HT1080 (cell line): ENCODE measurements around the gene PCDHGA5. TPM values are rescaled to one million over a fixed set of nuclear protein-coding genes. Genes with fewer than 3 reads are reported as not detected.
"Not testable (repeated sequence)": the region's sequence is repeated elsewhere in the genome, so short reads cannot be mapped to it uniquely, and the experiment has no call there.

Experiments
- DNase-seq: peaks from one replicate; pipeline ENCODE4 v3.0.0-alpha.2; 2015; ENCODE audit warnings: low read depth
- total RNA-seq: library from RNA; depleted of rRNA; stranded (reverse); fragments of >200 nt; shearing (Covaris generic); gene quantifications from 2 replicates; pipeline ENCODE4 v1.2.3, GENCODE V29; 2014

The PCDHGA5 gene
- total RNA-seq, 1 experiment from 2014 or later: 0.21 TPM

DNA sequence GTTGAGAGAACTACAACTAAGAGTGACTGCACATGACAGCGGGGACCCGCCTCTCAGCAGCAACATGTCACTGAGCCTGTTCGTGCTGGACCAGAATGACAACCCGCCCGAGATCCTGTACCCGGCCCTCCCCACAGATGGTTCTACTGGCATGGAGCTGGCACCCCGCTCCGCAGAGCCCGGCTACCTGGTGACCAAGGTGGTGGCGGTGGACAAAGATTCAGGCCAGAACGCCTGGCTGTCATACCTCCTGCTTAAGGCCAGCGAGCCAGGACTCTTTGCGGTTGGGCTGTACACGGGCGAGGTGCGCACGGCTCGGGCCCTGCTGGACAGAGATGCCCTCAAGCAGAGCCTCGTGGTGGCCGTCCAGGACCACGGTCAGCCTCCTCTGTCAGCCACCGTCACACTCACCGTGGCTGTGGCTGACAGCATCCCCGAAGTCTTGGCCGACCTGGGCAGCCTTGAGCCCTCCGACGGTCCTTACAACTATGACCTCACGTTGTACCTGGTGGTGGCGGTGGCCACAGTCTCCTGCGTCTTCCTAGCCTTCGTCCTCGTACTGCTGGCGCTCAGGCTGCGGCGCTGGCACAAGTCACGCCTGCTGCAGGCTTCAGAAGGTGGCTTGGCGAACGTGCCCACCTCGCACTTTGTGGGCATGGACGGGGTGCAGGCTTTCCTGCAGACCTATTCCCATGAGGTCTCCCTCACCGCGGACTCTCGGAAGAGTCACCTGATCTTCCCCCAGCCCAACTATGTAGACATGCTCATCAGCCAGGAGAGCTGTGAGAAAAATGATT, 20.7 kb downstream of the PCDHGA5 start:
- no peak for DNase-seq

DNA sequence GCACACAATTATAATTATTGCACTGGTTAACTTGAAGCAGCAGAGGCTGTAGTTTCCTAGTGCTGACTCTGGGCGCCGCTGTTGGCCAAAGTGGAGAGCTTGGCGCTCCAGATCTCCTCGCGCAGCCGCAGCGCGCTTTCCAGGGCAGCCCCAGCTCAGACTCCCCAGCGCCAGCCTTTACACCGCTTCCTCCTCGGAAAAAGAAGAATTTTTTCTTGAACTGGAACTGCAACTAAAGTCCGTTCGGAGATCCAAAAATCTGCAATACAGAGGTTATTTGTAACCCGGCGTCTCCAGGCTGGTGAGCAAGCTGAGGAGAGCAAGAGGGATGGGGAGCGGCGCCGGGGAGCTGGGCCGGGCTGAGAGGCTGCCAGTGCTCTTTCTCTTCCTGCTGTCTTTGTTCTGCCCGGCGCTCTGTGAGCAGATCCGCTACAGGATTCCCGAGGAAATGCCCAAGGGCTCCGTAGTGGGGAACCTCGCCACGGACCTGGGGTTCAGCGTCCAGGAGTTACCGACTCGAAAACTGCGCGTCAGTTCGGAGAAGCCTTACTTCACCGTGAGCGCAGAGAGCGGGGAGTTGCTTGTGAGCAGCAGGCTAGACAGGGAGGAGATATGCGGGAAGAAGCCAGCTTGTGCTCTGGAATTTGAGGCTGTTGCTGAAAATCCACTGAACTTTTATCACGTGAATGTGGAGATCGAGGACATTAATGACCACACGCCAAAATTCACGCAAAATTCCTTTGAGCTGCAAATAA, 23.8 kb downstream of the PCDHGA5 start, which contains the start of gene PCDHGB4:
TSS of gene PCDHGB4 (plus strand) at position 142 of the 755 bp plus-strand sequence. CDS start at position 329, 187 bp downstream.
- DNase-seq: peak; percentile 66

DNA sequence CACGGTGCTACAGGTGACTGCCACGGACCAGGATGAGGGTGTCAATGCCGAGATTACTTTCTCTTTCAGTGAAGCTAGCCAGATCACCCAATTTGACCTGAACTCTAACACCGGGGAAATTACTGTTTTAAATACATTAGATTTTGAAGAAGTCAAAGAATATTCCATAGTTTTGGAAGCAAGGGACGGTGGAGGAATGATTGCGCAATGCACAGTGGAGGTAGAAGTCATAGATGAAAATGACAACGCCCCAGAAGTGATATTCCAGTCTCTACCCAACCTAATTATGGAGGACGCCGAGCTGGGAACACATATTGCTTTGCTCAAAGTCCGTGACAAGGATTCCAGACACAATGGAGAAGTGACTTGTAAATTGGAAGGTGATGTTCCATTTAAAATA, 24.7 kb downstream of the PCDHGA5 start:
- DNase-seq: no peak

GRCh38 chr5:141389153-141390042, 25.4 kb downstream of the PCDHGA5 start:
- DNase-seq: no peak

- DNase-seq: no peak
These were observed 28.7 kb downstream of the PCDHGA5 start, which contains the start of gene PCDHGA8 for GRCh38 chr5:141392429-141393198. Gene PCDHGA8 (plus strand): TSS chr5:141392633. CDS start chr5:141392814, 181 bp downstream.

DNA sequence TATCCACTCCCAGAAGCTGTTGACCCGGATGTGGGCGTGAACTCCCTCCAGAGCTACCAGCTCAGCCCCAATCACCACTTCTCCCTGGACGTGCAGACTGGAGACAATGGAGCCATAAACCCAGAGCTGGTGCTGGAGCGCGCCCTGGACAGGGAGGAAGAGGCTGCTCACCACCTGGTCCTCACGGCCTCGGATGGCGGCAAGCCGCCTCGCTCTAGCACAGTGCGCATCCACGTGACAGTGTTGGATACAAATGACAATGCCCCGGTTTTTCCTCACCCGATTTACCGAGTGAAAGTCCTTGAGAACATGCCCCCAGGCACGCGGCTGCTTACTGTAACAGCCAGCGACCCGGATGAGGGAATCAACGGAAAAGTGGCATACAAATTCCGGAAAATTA, 29.3 kb downstream of the PCDHGA5 start:
- no peak for DNase-seq

DNA sequence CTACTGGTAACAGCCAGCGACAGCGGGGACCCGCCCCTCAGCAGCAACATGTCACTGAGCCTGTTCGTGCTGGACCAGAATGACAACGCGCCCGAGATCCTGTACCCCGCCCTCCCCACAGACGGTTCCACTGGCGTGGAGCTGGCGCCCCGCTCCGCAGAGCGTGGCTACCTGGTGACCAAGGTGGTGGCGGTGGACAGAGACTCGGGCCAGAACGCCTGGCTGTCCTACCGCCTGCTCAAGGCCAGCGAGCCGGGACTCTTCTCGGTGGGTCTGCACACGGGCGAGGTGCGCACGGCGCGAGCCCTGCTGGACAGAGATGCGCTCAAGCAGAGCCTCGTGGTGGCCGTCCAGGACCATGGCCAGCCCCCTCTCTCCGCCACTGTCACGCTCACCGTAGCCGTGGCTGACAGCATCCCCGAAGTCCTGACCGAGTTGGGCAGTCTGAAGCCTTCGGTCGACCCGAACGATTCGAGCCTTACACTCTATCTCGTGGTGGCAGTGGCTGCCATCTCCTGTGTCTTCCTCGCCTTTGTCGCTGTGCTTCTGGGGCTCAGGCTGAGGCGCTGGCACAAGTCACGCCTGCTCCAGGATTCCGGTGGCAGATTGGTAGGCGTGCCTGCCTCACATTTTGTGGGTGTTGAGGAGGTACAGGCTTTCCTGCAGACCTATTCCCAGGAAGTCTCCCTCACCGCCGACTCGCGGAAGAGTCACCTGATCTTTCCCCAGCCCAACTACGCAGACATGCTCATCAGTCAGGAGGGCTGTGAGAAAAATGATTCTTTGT, 30.6 kb downstream of the PCDHGA5 start:
- not testable (repeated sequence) for DNase-seq

DNA sequence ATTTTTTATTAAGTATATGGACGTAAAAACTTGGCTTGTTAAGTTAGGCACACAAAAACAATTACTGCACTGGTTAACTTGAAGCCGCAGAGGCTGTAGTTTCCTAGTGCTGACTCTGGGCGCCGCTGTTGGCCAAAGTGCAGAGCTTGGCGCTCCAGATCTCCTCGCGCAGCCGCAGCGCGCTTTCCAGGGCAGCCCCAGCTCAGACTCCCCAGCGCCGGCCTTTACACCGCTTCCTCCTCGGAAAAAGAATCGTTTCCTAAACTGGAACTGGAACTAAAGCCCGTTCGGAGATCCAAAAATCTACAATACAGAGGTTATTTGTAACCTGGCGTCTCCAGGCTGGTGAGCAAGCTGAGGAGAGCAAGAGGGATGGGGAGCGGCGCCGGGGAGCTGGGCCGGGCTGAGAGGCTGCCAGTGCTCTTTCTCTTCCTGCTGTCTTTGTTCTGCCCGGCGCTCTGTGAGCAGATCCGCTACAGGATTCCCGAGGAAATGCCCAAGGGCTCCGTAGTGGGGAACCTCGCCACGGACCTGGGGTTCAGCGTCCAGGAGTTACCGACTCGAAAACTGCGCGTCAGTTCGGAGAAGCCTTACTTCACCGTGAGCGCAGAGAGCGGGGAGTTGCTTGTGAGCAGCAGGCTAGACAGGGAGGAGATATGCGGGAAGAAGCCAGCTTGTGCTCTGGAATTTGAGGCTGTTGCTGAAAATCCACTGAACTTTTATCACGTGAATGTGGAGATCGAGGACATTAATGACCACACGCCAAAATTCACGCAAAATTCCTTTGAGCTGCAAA, 34.0 kb downstream of the PCDHGA5 start, which contains the start of gene PCDHGB5:
TSS of gene PCDHGB5 (plus strand) at position 192 of the 796 bp plus-strand sequence. CDS start at position 373, 181 bp downstream.
- DNase-seq: not testable (repeated sequence)

DNA sequence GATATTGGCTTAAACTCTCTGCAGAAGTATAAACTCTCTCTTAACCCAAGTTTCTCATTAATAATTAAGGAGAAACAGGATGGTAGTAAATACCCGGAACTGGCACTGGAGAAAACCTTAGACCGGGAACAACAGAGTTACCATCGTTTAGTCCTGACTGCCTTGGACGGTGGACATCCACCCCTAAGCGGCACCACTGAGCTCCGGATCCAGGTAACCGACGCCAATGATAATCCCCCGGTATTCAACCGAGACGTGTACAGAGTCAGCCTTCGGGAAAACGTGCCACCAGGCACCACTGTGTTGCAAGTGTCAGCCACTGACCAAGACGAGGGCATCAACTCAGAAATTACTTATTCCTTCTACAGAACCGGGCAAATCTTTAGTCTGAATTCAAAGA, 34.6 kb downstream of the PCDHGA5 start:
- DNase-seq: no peak

DNA sequence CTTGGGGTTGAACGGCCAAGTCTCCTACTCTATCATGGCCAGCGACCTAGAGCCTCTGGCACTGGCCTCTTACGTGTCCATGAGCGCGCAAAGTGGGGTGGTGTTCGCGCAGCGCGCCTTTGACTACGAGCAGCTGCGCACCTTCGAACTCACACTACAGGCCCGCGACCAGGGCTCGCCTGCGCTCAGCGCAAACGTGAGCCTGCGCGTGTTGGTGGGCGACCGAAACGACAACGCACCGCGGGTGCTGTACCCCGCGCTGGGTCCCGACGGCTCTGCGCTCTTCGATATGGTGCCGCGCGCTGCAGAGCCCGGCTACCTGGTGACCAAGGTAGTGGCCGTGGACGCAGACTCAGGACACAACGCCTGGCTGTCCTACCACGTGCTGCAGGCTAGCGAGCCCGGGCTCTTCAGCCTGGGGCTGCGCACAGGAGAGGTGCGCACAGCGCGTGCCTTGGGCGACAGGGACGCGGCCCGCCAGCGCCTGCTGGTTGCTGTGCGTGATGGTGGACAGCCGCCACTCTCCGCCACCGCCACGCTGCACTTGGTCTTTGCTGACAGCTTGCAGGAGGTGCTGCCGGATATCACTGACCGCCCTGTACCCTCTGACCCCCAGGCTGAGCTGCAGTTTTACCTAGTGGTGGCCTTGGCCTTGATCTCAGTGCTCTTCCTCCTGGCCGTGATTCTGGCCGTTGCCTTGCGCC, 35.7 kb downstream of the PCDHGA5 start:
- DNase-seq: no peak

DNA sequence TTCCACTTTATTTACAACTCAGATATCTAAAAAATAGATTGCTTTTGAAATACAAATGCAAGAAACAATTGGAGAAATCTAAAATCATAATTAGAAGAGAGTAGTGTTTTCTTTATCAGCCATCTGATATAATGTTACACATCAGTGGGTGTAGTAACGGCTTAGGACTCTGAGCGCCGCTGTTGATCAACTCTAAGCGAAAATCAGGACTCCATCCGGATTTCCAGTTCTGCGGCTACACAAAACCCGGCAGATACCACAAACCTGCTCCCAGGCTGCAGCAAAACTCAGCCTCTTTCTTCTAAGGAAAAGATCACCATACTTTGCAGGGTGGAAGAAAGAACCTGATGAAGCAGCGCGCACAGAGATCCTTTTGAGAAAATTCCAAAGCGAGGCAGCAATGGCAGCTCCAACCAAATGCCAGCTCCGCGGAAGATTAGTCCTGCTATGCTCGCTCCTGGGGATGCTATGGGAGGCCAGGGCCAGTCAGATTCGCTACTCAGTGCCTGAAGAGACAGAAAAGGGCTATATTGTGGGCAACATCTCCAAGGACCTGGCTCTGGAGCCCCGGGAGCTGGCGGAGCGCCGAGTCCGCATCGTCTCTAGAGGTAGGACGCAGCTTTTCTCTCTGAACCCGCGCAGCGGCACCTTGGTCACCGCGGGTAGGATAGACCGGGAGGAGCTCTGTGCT, 38.7 kb downstream of the PCDHGA5 start, which contains the start of gene PCDHGA9:
TSS of gene PCDHGA9 (plus strand) at position 226 of the 691 bp plus-strand sequence. CDS start at position 401, 175 bp downstream.
- peak; percentile 25 for DNase-seq

DNA sequence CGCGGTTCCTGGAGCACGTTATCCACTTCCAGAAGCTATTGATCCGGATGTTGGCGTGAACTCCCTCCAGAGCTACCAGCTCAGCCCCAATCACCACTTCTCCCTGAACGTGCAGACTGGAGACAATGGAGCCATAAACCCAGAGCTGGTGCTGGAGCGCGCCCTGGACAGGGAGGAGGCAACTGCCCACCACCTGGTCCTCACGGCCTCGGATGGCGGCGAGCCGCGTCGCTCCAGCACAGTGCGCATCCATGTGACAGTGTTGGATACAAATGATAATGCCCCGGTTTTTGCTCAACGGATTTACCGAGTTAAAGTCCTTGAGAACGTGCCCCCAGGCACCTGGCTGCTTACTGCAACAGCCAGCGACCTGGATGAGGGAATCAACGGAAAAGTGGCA, 39.4 kb downstream of the PCDHGA5 start:
- no peak for DNase-seq

GRCh38 chr5:141407790-141408505, 44.0 kb downstream of the PCDHGA5 start, which contains the start of gene PCDHGB6:
Gene PCDHGB6 (plus strand): TSS chr5:141408021. CDS start chr5:141408203, 182 bp downstream.
- DNase-seq: not testable (repeated sequence)

DNA sequence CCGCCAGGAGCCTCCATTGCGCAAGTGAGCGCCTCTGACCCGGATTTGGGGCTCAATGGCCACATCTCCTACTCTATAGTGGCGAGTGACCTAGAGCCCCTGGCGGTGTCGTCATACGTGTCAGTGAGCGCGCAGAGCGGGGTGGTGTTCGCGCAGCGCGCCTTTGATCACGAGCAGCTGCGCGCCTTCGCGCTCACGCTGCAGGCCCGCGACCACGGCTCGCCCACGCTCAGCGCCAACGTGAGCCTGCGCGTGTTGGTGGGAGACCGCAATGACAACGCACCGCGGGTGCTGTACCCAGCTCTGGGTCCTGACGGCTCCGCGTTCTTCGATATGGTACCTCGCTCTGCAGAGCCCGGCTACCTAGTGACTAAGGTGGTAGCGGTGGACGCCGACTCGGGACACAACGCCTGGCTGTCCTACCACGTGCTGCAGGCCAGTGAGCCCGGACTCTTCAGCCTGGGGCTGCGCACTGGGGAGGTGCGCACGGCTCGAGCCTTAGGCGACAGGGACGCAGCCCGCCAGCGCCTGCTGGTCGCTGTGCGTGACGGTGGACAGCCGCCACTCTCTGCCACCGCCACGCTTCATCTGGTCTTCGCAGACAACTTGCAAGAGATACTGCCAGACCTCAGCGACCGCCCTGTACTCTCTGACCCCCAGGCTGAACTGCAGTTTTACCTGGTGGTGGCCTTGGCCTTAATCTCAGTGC, 45.8 kb downstream of the PCDHGA5 start:
- no peak for DNase-seq

- no peak for DNase-seq
These were observed 47.6 kb downstream of the PCDHGA5 start for GRCh38 chr5:141411575-141411974.
